Lung (tissue), 12 donors: ENCODE data around the gene STEAP1. TPM values are rescaled to one million over a fixed set of nuclear protein-coding genes. Genes with fewer than 3 reads are reported as not detected.

Source experiments
- ATAC-seq: fragments of 200-7000 bp; cut with Tn5 transposase; one replicate; pipeline ENCODE4 v1.9.1; 2020; ENCODE audit warnings: moderate number of reproducible peaks; ENCODE audit not compliant: insufficient read depth, low FRiP score
- DNase-seq, 3 donors: peaks; one replicate each; pipeline ENCODE4 v3.0.0-alpha.2; 2013 to 2017
- H3K27ac ChIP-seq, 2 donors: one replicate each; pipeline ENCODE4 v1.5.1; 2013; ENCODE audit warnings: mild to moderate bottlenecking in 2 of 2, moderate library complexity in 2 of 2, control low read depth in 1 of 2, inconsistent platforms in 1 of 2, low read depth in 1 of 2, low read length in 1 of 2
- H3K27me3 ChIP-seq, 3 donors: one replicate each; pipeline ENCODE4 v1.5.1; 2013; ENCODE audit warnings: low read length in 2 of 3; ENCODE audit not compliant: control insufficient read depth in 3 of 3, insufficient read depth in 3 of 3
- H3K36me3 ChIP-seq, 4 donors: one replicate each; pipeline ENCODE4 v1.5.1; 2013; ENCODE audit warnings: low read length in 4 of 4, mild to moderate bottlenecking in 1 of 4, moderate library complexity in 1 of 4; ENCODE audit not compliant: control insufficient read depth in 4 of 4, insufficient read depth in 4 of 4
- H3K4me1 ChIP-seq, 5 donors: one replicate each; pipeline ENCODE4 v1.5.1; 2013; ENCODE audit warnings: low read length in 5 of 5, mild to moderate bottlenecking in 2 of 5, moderate library complexity in 1 of 5; ENCODE audit not compliant: control insufficient read depth in 5 of 5, insufficient read depth in 5 of 5
- H3K4me3 ChIP-seq: one replicate; pipeline ENCODE4 v1.5.1; 2013; ENCODE audit warnings: mild to moderate bottlenecking, control low read depth, moderate library complexity
- H3K9ac ChIP-seq, 2 donors: one replicate each; pipeline ENCODE4 v1.5.1; 2013; ENCODE audit warnings: low read length in 2 of 2, control low read depth in 1 of 2; ENCODE audit not compliant: insufficient read depth in 1 of 2
- H3K9me3 ChIP-seq, 4 donors: one replicate each; pipeline ENCODE4 v1.5.1; 2013; ENCODE audit warnings: low read length in 3 of 4, mild to moderate bottlenecking in 1 of 4, moderate library complexity in 1 of 4; ENCODE audit not compliant: control insufficient read depth in 4 of 4, insufficient read depth in 3 of 4
- WGBS, 2 donors: extraction: QIAGEN DNeasy Blood & Tissue Kit; methylation state at CpG; one replicate each; pipeline ENCODE4 v1.1.7; 2013; 5-methylcytosine and 5-hydroxymethylcytosine counted together
- polyA plus RNA-seq, 2 donors: library from polyadenylated mRNA; stranded (reverse); fragments of 200-250 nt; gene quantifications; one replicate each; pipeline ENCODE4 v1.2.1, GENCODE V29; 2013
- total RNA-seq, 2 donors: library from RNA; depleted of rRNA in 1 of 2; stranded (reverse); fragments of >200 nt in 1 of 2; gene quantifications; one replicate each; pipeline ENCODE4 v1.2.1, GENCODE V29; 2014 to 2021
- TF ChIP-seq, protein P1 (sequence below): IDR thresholded peaks from 2 replicates; pipeline ENCODE4 v1.5.1; 2012; ENCODE audit warnings: mild to moderate bottlenecking; ENCODE audit errors: control extremely low read depth, extremely low read depth
- donor health status: control.
- donor health status: control.
- donor health status: Bipolar disorder and iron deficiency.
- donor health status: healthy.
- donor health status: DM: yes; HTN: yes; CAD: no.

Gene STEAP1
- total and polyA plus RNA-seq, 4 donors: 3.2 to 19.2 (median 7.5) TPM

DNA sequence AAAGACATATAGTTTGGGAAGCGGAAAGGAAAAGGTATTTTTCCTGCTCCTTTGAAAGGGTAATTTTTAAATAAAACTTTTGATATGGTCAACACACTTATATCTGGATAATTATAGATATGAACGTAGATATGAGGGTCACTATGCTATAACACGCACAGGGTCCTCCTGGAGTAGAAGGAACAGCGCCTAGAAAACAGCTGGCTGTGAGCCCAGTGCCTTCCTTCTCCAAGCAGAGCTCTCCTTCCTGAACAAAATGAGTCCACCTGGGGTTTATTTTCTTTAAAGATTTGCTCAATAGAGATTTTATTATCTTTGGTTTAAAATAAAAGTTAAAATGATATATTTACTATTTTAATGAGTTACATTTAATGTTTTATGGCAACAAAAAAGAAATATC, 13.1 kb downstream of the STEAP1 start:
- Histone ChIP-seq H3K9me3 (peaks cover 0 to 2% (median 0%) of the 10 kb centered on the region in 4 donors), H3K4me1 (no peaks in the 10 kb centered on the region), H3K9ac (no peak overlapping the region)

DNA sequence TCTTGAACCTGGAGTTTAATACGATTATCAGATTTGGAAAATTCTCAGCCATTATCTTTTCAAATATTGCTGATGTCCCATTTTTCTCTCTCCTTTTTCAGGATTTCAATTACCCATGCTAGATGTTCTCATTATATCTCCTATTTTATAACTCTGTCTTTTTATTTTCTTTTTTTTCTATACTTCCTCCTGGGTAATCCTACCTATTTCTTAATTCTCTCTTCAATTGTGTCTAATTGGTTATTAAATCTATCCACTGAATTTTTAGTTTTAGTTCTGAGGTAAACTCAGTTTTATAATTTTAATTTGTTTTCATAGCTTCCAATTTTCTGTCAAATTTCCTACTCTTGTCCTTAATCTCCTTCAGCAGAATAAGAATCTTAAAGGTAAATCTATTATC, 15.6 kb downstream of the STEAP1 start:
- Histone ChIP-seq H3K9me3 (peaks cover 0 to 2% (median 0%) of the 10 kb centered on the region in 4 donors), H3K4me1 (no peaks in the 10 kb centered on the region), H3K36me3 (no peaks in the 10 kb centered on the region), H3K27me3 (no peaks in the 10 kb centered on the region), H3K4me3 (no peak overlapping the region), H3K27ac (no peak overlapping the region), H3K9ac (no peak overlapping the region)
- ATAC-seq (no peak), DNase-seq (no peak)
- TF ChIP-seq, protein P1, sequence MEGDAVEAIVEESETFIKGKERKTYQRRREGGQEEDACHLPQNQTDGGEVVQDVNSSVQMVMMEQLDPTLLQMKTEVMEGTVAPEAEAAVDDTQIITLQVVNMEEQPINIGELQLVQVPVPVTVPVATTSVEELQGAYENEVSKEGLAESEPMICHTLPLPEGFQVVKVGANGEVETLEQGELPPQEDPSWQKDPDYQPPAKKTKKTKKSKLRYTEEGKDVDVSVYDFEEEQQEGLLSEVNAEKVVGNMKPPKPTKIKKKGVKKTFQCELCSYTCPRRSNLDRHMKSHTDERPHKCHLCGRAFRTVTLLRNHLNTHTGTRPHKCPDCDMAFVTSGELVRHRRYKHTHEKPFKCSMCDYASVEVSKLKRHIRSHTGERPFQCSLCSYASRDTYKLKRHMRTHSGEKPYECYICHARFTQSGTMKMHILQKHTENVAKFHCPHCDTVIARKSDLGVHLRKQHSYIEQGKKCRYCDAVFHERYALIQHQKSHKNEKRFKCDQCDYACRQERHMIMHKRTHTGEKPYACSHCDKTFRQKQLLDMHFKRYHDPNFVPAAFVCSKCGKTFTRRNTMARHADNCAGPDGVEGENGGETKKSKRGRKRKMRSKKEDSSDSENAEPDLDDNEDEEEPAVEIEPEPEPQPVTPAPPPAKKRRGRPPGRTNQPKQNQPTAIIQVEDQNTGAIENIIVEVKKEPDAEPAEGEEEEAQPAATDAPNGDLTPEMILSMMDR: no peak
- 97 to 98% methylated on average over 1 of the region's 1 CpG for WGBS, 2 donors

More for the DNA sequence above, 13.1 kb downstream of the STEAP1 start:
- WGBS, 2 donors: 68 to 86% methylated on average over 4 of the region's 4 CpGs
- no peak for ATAC-seq
- TF ChIP-seq, protein P1: no peak
- Histone ChIP-seq H3K4me3 (no peak overlapping the region), H3K27me3 (no peaks in the 10 kb centered on the region), H3K36me3 (no peaks in the 10 kb centered on the region), H3K27ac (no peak overlapping the region)
- no peak for DNase-seq

DNA sequence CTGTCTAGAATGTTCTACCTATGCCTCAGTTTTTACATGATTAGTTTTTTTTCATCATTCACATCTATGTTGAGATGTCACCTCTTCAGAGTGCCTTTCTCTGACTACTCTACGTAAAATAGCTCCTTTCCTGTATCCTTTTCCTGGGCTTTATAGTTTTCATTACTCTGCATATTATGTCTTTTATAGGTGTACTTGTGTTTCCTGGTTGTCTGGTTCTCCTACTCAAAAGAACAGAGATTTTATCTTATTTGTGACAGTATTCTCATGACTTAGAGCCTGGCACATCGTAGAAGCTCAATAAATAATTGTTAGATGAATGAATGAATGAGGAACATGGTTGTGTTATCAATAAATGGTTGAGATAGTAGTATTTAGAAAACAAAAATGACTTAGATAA, 17.9 kb downstream of the STEAP1 start:
- DNase-seq (no peak), ATAC-seq (no peak)
- WGBS, 2 donors: 79% methylated on average over 2 of the region's 2 CpGs
- Histone ChIP-seq H3K36me3 (no peaks in the 10 kb centered on the region), H3K9me3 (peaks cover 0 to 2% (median 0%) of the 10 kb centered on the region in 4 donors), H3K4me3 (no peak overlapping the region), H3K9ac (no peak overlapping the region), H3K27ac (no peak overlapping the region), H3K27me3 (no peaks in the 10 kb centered on the region), H3K4me1 (no peaks in the 10 kb centered on the region)
- TF ChIP-seq, protein P1: no peak

GRCh38 chr7:90172624-90173023, 18.4 kb downstream of the STEAP1 start:
- Histone ChIP-seq H3K4me3 (no peak overlapping the region), H3K36me3 (no peaks in the 10 kb centered on the region), H3K9me3 (peaks cover 0 to 2% (median 0%) of the 10 kb centered on the region in 4 donors), H3K27me3 (no peaks in the 10 kb centered on the region), H3K27ac (no peak overlapping the region), H3K4me1 (no peaks in the 10 kb centered on the region), H3K9ac (no peak overlapping the region)
- no peak for DNase-seq
- TF ChIP-seq, protein P1: no peak
- no peak for ATAC-seq
- WGBS, 2 donors: 92 to 93% methylated on average over 6 of the region's 6 CpGs
